HEK293T (cell line): ENCODE results near the gene SLC13A5.

Source experiments
- ARNT ChIP-seq: fragments of 450-650 bp; IDR thresholded peaks from 2 replicates; pipeline ENCODE4 v1.6.1; 2017; ENCODE audit warnings: mild to moderate bottlenecking
- BHLHE40 ChIP-seq: fragments of 450-650 bp; IDR thresholded peaks from 2 replicates; pipeline ENCODE4 v1.6.1; 2016; ENCODE audit warnings: mild to moderate bottlenecking, moderate library complexity, borderline replicate concordance
- ELF4 ChIP-seq: fragments of 450-650 bp; IDR thresholded peaks from 2 replicates; pipeline ENCODE4 v1.6.1; 2017; ENCODE audit warnings: antibody characterized with exemption
- FOXK2 ChIP-seq: fragments of 450-650 bp; IDR thresholded peaks from 2 replicates; pipeline ENCODE4 v1.6.1; 2016; ENCODE audit warnings: mild to moderate bottlenecking
- FOXM1 ChIP-seq: fragments of 450-650 bp; IDR thresholded peaks from 2 replicates; pipeline ENCODE4 v1.6.1; 2017; ENCODE audit warnings: mild to moderate bottlenecking, borderline replicate concordance
- HDGF ChIP-seq: fragments of 450-650 bp; IDR thresholded peaks from 2 replicates; pipeline ENCODE4 v1.6.1; 2017; ENCODE audit warnings: antibody characterized with exemption, borderline replicate concordance
- NFRKB ChIP-seq: fragments of 450-650 bp; IDR thresholded peaks from 2 replicates; pipeline ENCODE4 v1.6.1; 2016; ENCODE audit warnings: mild to moderate bottlenecking, moderate library complexity
- PKNOX1 ChIP-seq: fragments of 450-650 bp; IDR thresholded peaks from 2 replicates; pipeline ENCODE4 v1.6.1; 2016
- SP1 ChIP-seq: fragments of 450-650 bp; IDR thresholded peaks from 2 replicates; pipeline ENCODE4 v1.6.1; 2017

GRCh38 chr17:6654841-6655731 is 58.1 kb downstream of the SLC13A5 start:
- TF ChIP-seq SP1: no peak
- TF ChIP-seq ELF4: no peak
- TF ChIP-seq ARNT: no peak
- TF ChIP-seq BHLHE40: no peak
- TF ChIP-seq FOXM1: no peak
- no peak for TF ChIP-seq HDGF
- no peak for TF ChIP-seq FOXK2
- TF ChIP-seq PKNOX1: no peak
- no peak for TF ChIP-seq NFRKB
